GM06990 (cell line): ENCODE results near the gene ZCCHC24.

Experiments
- DNase-seq: peaks from one replicate; pipeline ENCODE4 v3.0.0-alpha.2; 2011; ENCODE audit not compliant: insufficient read length; ENCODE audit errors: extremely low read depth
- H3K27me3 ChIP-seq: replicated peaks from 2 replicates; pipeline ENCODE4 v1.6.0; 2011; ENCODE audit warnings: low read length; ENCODE audit not compliant: control insufficient read depth, insufficient read depth
- H3K36me3 ChIP-seq: 2 replicates; pipeline ENCODE4 v1.5.1; 2011; ENCODE audit warnings: low read length; ENCODE audit not compliant: control insufficient read depth, insufficient read depth
- H3K4me3 ChIP-seq: replicated peaks from 2 replicates; pipeline ENCODE4 v1.5.1; 2011; ENCODE audit warnings: low read depth, mild to moderate bottlenecking, control low read depth, low read length
- CTCF ChIP-seq: IDR thresholded peaks from 2 replicates; pipeline ENCODE4 v1.5.1; 2011; ENCODE audit warnings: low read length, control low read depth, mild to moderate bottlenecking, inconsistent platforms; ENCODE audit not compliant: insufficient read depth, poor library complexity, severe bottlenecking

ZCCHC24 gene

GRCh38 chr10:79457256-79457785 lies 11.9 kb upstream of the ZCCHC24 start:
- Histone ChIP-seq H3K36me3 (no peaks in the 10 kb centered on the region), H3K27me3 (no peaks in the 10 kb centered on the region; the same call in none of the 2 replicates), H3K4me3 (no peak overlapping the region)
- DNase-seq = no peak
- TF ChIP-seq CTCF = no peak

GRCh38 chr10:79454259-79454658 lies 8.8 kb upstream of the ZCCHC24 start:
- Histone ChIP-seq H3K4me3 (no peak overlapping the region), H3K36me3 (no peaks in the 10 kb centered on the region), H3K27me3 (no peaks in the 10 kb centered on the region; the same call in none of the 2 replicates)
- no peak for DNase-seq
- TF ChIP-seq CTCF = no peak

GRCh38 chr10:79453392-79453791 lies 8.0 kb upstream of the ZCCHC24 start:
- TF ChIP-seq CTCF = no peak
- no peak overlapping the region for H3K4me3 ChIP-seq
- no peaks in the 10 kb centered on the region; the same call in none of the 2 replicates for H3K27me3 ChIP-seq
- DNase-seq = no peak
- H3K36me3 ChIP-seq = no peaks in the 10 kb centered on the region

GRCh38 chr10:79452174-79452611 lies 6.8 kb upstream of the ZCCHC24 start:
- H3K36me3 ChIP-seq = no peaks in the 10 kb centered on the region
- no peak for DNase-seq
- TF ChIP-seq CTCF = no peak
- no peaks in the 10 kb centered on the region; the same call in 1 of the 2 replicates for H3K27me3 ChIP-seq
- H3K4me3 ChIP-seq = no peak overlapping the region

GRCh38 chr10:79451046-79451699 lies 5.7 kb upstream of the ZCCHC24 start:
- Histone ChIP-seq H3K27me3 (no peaks in the 10 kb centered on the region; the same call in 1 of the 2 replicates), H3K36me3 (no peaks in the 10 kb centered on the region), H3K4me3 (no peak overlapping the region)
- no peak for DNase-seq
- no peak for TF ChIP-seq CTCF
